Brain microvascular endothelial cell (primary cell): ENCODE results near the gene OLFM1.

Experiments
- DNase-seq: peaks from one replicate; pipeline ENCODE4 v3.0.0-alpha.2; 2020
- H3K27ac ChIP-seq: fragments of 250-450 bp; sonication (Bioruptor Pico); 2 replicates; pipeline ENCODE4 v1.5.1; 2020; ENCODE audit warnings: mild to moderate bottlenecking, moderate library complexity
- H3K27me3 ChIP-seq: fragments of 250-450 bp; sonication (Bioruptor Pico); replicated peaks from 2 replicates; pipeline ENCODE4 v1.5.1; 2020; ENCODE audit warnings: mild to moderate bottlenecking
- H3K36me3 ChIP-seq: fragments of 250-450 bp; sonication (Bioruptor Pico); replicated peaks from 2 replicates; pipeline ENCODE4 v1.5.1; 2020; ENCODE audit warnings: mild to moderate bottlenecking
- H3K4me3 ChIP-seq: 2 replicates; pipeline ENCODE4 v1.5.1; 2011; ENCODE audit warnings: low read depth, mild to moderate bottlenecking, control low read depth, low read length, moderate library complexity
- in situ Hi-C: cut with HindIII; loops from 2 replicates; pipeline ENCODE4 v1.10.0; 2017; ENCODE audit warnings: low sequenced_read_pairs, low pct_ligation_motif_present
- TF ChIP-seq, protein P1 (sequence below): IDR thresholded peaks from 2 replicates; pipeline ENCODE4 v1.5.1; 2011; ENCODE audit warnings: low read depth, mild to moderate bottlenecking, moderate library complexity, low read length, control low read depth, inconsistent platforms; ENCODE audit errors: missing control alignments

The OLFM1 gene

DNA sequence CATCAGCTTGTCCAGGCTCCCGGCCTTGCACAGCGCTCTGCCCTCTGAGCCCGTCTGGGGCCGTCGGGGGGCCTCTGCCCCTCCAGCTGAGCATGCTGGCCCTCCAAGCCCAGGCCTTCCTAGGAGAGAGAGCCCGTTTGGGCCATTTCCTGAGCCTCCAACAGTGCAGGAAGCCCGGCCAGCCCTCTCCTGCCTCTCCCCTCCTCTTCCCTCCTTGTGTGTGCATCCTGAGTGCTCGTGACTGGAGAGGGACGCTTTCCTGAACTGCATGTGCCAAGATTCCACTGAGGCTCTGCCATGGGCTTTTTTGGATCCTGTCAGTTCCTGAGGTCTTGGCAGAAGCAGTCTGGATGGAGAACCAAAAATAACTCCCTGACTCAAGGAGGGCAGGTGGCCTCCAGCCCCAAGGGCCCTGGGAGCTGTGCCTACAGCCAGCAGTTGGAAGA, 15.6 kb downstream of the OLFM1 start:
- Histone ChIP-seq H3K27me3 (no peaks in the 10 kb centered on the region), H3K27ac (no peak overlapping the region), H3K36me3 (no peaks in the 10 kb centered on the region), H3K4me3 (no peak overlapping the region)
- no peak for DNase-seq
- TF ChIP-seq, protein P1, sequence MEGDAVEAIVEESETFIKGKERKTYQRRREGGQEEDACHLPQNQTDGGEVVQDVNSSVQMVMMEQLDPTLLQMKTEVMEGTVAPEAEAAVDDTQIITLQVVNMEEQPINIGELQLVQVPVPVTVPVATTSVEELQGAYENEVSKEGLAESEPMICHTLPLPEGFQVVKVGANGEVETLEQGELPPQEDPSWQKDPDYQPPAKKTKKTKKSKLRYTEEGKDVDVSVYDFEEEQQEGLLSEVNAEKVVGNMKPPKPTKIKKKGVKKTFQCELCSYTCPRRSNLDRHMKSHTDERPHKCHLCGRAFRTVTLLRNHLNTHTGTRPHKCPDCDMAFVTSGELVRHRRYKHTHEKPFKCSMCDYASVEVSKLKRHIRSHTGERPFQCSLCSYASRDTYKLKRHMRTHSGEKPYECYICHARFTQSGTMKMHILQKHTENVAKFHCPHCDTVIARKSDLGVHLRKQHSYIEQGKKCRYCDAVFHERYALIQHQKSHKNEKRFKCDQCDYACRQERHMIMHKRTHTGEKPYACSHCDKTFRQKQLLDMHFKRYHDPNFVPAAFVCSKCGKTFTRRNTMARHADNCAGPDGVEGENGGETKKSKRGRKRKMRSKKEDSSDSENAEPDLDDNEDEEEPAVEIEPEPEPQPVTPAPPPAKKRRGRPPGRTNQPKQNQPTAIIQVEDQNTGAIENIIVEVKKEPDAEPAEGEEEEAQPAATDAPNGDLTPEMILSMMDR = no peak
- in situ Hi-C loops = no loop called here

DNA sequence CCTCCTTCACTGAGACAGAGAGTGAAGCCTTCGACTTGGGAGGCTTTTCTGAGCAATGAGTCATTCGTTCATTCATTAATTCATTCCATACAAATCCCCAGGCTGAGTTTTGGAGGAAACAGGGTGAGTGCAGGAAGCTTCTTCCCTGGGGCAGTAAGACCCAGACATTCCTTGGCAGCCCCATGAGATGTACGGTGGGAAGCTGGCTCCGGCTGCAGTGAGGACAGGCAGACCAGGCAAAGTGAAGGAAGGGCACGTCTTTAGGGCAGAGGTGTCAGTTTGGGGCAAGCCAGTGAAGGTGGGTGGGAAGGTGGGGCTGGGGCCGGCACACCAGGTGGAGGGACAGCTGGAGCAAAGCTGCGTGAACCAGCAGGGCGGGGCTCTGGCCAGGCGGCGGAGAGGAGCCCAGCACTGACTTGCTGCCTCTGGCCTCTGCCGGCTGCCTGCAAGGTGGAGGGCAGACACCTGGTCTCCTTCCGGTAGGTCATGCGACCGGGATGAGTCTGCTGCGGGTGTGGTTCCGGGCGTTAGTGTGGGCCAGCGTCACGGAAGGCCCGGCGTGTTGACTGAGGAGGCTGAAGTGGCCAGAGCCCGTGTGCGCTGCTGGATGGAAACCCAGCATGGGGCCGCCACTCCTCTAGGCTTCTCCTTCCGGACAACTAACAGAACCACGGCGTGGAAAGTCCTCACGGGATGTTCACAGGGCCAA, 16.6 kb downstream of the OLFM1 start:
- TF ChIP-seq, protein P1 = no peak
- in situ Hi-C loops = no loop called here
- Histone ChIP-seq H3K4me3 (no peak overlapping the region), H3K27me3 (no peaks in the 10 kb centered on the region), H3K36me3 (no peaks in the 10 kb centered on the region), H3K27ac (no peak overlapping the region)
- no peak for DNase-seq

DNA sequence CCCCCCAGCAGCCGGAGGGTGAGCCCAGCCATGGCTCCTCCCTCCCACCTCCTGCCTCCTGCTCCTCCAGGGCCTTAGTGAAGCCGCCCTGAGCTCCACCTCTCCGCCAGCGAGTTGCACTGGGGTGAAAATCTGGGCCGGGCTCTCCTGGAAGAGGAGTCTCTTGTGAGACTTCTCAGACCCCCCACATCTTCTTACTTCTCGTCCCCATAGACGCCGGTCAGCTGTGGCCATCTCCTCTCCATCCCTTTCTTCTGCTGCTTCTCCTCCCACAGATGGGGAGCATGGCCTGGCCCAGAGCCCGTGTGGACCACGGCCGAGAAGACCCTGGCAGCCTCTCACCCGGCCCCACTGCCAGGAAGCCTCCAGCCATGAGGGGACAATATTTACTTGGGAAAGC, 17.3 kb downstream of the OLFM1 start:
- TF ChIP-seq, protein P1 = no peak
- in situ Hi-C loops = no loop called here

DNA sequence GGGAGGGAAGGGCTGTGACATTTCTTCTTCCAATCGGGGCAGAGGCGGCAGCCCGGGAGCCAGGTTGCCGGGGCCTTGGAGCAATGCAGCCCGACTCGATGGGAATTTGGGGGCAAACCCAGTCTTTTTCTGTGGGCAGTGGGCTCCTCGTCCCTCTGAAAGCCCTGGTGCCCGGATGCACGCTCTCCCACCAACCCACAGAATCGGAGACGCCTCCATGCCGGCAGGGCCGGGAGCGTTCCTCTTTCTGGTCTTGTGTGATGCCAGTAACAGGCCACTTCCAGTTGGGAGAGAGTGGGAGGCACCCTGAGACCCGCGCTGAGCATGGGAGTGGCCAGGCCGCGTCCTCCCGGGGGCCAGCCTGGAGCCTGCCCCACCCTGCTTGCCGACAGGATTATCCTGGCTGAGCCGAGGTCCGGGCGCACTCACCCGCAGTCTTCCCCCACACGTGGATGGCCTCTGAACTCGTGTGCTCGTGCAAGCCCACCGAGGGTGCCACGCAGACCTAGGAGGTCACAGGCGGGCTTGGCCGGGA, 17.8 kb downstream of the OLFM1 start:
- DNase-seq = no peak
- Histone ChIP-seq H3K36me3 (no peaks in the 10 kb centered on the region), H3K27me3 (no peaks in the 10 kb centered on the region), H3K27ac (no peak overlapping the region), H3K4me3 (no peak overlapping the region)
- TF ChIP-seq, protein P1 = no peak
- in situ Hi-C loops = no loop called here

More for the DNA sequence above, 17.3 kb downstream of the OLFM1 start:
- H3K36me3 ChIP-seq = no peaks in the 10 kb centered on the region
- H3K27me3 ChIP-seq = no peaks in the 10 kb centered on the region
- no peak overlapping the region for H3K27ac ChIP-seq
- no peak for DNase-seq
- no peak overlapping the region for H3K4me3 ChIP-seq

DNA sequence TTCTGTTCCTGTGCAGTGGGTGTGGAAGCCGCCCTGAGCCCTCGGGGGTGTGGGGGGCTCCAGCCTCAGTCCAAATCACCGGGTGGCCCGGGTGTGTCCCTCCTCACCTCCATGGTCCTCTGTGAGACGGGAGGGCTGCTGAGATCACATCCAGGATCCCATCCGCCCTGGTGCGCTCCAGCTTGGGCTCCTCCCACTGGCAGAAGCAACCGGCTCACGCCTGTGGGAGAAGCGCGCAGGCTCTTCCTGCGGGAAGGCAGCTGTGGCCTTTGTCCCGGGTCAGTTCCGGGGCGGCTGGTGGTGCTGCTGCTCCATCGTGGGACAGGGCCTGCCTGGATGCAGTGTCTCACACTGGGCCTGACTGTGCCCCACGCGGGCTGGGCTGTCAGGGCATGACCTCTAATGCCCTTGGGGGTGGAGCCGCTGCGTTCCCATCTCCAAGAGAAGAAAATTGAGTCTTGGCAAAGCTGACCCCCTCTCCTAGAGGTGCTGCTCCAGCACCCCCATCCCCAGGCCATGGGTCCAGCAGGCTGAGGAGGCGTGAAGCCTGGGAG, 18.5 kb downstream of the OLFM1 start:
- Histone ChIP-seq H3K4me3 (no peak overlapping the region), H3K36me3 (no peaks in the 10 kb centered on the region), H3K27ac (no peak overlapping the region), H3K27me3 (no peaks in the 10 kb centered on the region)
- DNase-seq = no peak
- TF ChIP-seq, protein P1 = no peak
- in situ Hi-C loops = no loop called here
